Measurements from ENCODE around the gene NIT1. TPM values are rescaled to one million over a fixed set of nuclear protein-coding genes. Genes with fewer than 3 reads are reported as not detected.

NIT1 gene
- total and polyA plus RNA-seq, 2 of the 8 experiments (the other 6 are each of a cell fraction or from before 2014, with no cell fraction given): 33.0 to 40.4 TPM

- FAIRE-seq: no peak
- H3K27ac ChIP-seq (ENCODE audit: low read depth, low read length): no peak overlapping the region
- H3K79me1 ChIP-seq (ENCODE audit: low read depth, low read length): no peaks in the 10 kb centered on the region
- no peak overlapping the region for H4K8ac ChIP-seq (ENCODE audit: extremely low read depth, insufficient read depth, low read length)
- no peak overlapping the region for H2BK20ac ChIP-seq (ENCODE audit: low read length)
- no peak overlapping the region for H2AFZ ChIP-seq (ENCODE audit: low read length)
- H2BK15ac ChIP-seq (ENCODE audit: low read length): 0 out of 2 replicates have a peak overlapping the region, but pooled peaks have one; percentile 31
- no peak overlapping the region for H3K56ac ChIP-seq (replicated peaks; ENCODE audit: insufficient read length, low read depth, low read length)
- no peak for DNase-seq (ENCODE audit: low read depth in 1 of 2, low spot score in 2 of 2)
- ChIA-PET CTCF (ENCODE audit: partially characterized antibody) (interaction anchor here (1.2 to 11.9 kb wide), 4 partner anchors 8 to 49 kb away, joined by 3 to 156 read pairs (median 49); partner anchors contain the start of genes ARHGAP30 and KLHDC9), POLR2A (ENCODE audit: partially characterized antibody) (interaction anchor here (1.6 kb wide), 1 partner anchor 43 kb away, joined by 5 read pairs; the partner anchor contains the start of gene DEDD)
- H2BK12ac ChIP-seq (ENCODE audit: low read depth, low read length): no peak overlapping the region
- H2BK120ac ChIP-seq (replicated peaks; ENCODE audit: low read depth, low read length): no peak overlapping the region
- no peak overlapping the region for H3K4me3 ChIP-seq (ENCODE audit: extremely low read depth in 1 of 4, insufficient read depth in 2 of 4, low read depth in 3 of 4, low read length in 4 of 4)
- no peak overlapping the region for H2BK5ac ChIP-seq (ENCODE audit: low read depth, low read length)
- no peak overlapping the region for H3K9ac ChIP-seq (replicated peaks in 1 of 4; ENCODE audit: extremely low read depth in 1 of 4, low read depth in 3 of 4, low read length in 3 of 4)
- 90% methylated on average over 5 of the region's 5 CpGs; no CpG with 5 or more reads in 1 of the 2 experiments for WGBS, 2 experiments (ENCODE audit: extremely low coverage in 1 of 2, insufficient coverage in 1 of 2, insufficient read length in 1 of 2, insufficient replicate concordance in 2 of 2, low coverage in 1 of 2, low lambda C conversion rate in 2 of 2, missing lambda C conversion rate in 1 of 2)
- no peak overlapping the region for H3K23ac ChIP-seq (ENCODE audit: insufficient read length)
- H3K27me3 ChIP-seq (replicated peaks in 1 of 4; ENCODE audit: control insufficient read depth in 3 of 4, extremely low read depth in 1 of 4, insufficient read depth in 3 of 4, low read length in 3 of 4): no peaks in the 10 kb centered on the region
- no peaks in the 10 kb centered on the region for H3K9me3 ChIP-seq (ENCODE audit: insufficient read depth in 2 of 2, low read depth in 1 of 2, low read length in 1 of 2)
- H4K5ac ChIP-seq (ENCODE audit: insufficient read length, low read depth, low read length): no peak overlapping the region
- no peak overlapping the region for H3K18ac ChIP-seq (ENCODE audit: extremely low read depth, low read length)
- H3K4me2 ChIP-seq (ENCODE audit: insufficient read depth in 1 of 2, low read depth in 2 of 2, low read length in 2 of 2): no peak overlapping the region
- H3K36me3 ChIP-seq (ENCODE audit: control insufficient read depth in 2 of 4, insufficient read depth in 4 of 4, low read length in 3 of 4): no peaks in the 10 kb centered on the region
- peaks cover 2% of the 10 kb centered on the region; the same call in 1 of the 2 replicates for H3K23me2 ChIP-seq (ENCODE audit: low read depth, low read length)
- H3K4ac ChIP-seq (replicated peaks; ENCODE audit: insufficient read length, low read depth, low read length): no peak overlapping the region
- H4K91ac ChIP-seq (replicated peaks; ENCODE audit: insufficient read length, low read length): no peak overlapping the region
- H3K4me1 ChIP-seq (replicated peaks in 1 of 4; ENCODE audit: control insufficient read depth in 3 of 4, insufficient read depth in 4 of 4, low read length in 3 of 4): peaks cover 0 to 6% (median 0%) of the 10 kb centered on the region in 4 experiments; a peak in 3 of 7 replicates
- H4K20me1 ChIP-seq (replicated peaks in 1 of 2; ENCODE audit: control insufficient read depth in 1 of 2, insufficient read depth in 2 of 2, low read length in 2 of 2): no peaks in the 10 kb centered on the region
- H3K79me2 ChIP-seq (ENCODE audit: control insufficient read depth in 1 of 2, insufficient read depth in 2 of 2, low read length in 2 of 2): no peaks in the 10 kb centered on the region
- TF ChIP-seq KDM4A (IDR thresholded peaks at IDR 0.05; ENCODE audit: low read depth, low read length, severe bottlenecking): no peak
- TF ChIP-seq CBX8 (IDR thresholded peaks at IDR 0.05; ENCODE audit: borderline replicate concordance, low read depth, low read length): no peak
- no peak for TF ChIP-seq YY1 (IDR thresholded peaks at IDR 0.05; ENCODE audit: low read depth, low read length)
- no peak for TF ChIP-seq SP1 (IDR thresholded peaks at IDR 0.05; ENCODE audit: low read depth, low read length)
- TF ChIP-seq MAFK (IDR thresholded peaks at IDR 0.05; ENCODE audit: low read depth, low read length): no peak
- no peak for TF ChIP-seq CREB1 (IDR thresholded peaks at IDR 0.05)
- TF ChIP-seq KDM1A (IDR thresholded peaks at IDR 0.05; ENCODE audit: borderline replicate concordance, low read length): no peak
- TF ChIP-seq, protein P1, sequence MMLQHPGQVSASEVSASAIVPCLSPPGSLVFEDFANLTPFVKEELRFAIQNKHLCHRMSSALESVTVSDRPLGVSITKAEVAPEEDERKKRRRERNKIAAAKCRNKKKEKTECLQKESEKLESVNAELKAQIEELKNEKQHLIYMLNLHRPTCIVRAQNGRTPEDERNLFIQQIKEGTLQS (IDR thresholded peaks at IDR 0.05; ENCODE audit: insufficient read depth, low read depth, low read length): no peak
- no peak for TF ChIP-seq SIRT6 (IDR thresholded peaks at IDR 0.05; ENCODE audit: low read length)
- TF ChIP-seq, protein P2, sequence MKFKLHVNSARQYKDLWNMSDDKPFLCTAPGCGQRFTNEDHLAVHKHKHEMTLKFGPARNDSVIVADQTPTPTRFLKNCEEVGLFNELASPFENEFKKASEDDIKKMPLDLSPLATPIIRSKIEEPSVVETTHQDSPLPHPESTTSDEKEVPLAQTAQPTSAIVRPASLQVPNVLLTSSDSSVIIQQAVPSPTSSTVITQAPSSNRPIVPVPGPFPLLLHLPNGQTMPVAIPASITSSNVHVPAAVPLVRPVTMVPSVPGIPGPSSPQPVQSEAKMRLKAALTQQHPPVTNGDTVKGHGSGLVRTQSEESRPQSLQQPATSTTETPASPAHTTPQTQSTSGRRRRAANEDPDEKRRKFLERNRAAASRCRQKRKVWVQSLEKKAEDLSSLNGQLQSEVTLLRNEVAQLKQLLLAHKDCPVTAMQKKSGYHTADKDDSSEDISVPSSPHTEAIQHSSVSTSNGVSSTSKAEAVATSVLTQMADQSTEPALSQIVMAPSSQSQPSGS (IDR thresholded peaks at IDR 0.05; ENCODE audit: low read length): no peak
- no peak for TF ChIP-seq RBBP5 (IDR thresholded peaks at IDR 0.05; ENCODE audit: borderline replicate concordance, low read depth, low read length)
- TF ChIP-seq BCL11A (IDR thresholded peaks at IDR 0.05; ENCODE audit: low read depth in 2 of 2, low read length in 2 of 2): no peak
- H2AK5ac ChIP-seq (ENCODE audit: low read depth, low read length): no peak overlapping the region
- H3K14ac ChIP-seq (ENCODE audit: insufficient read length): no peak overlapping the region
Measured at GRCh38 chr1:161089938-161090337, 28.0 kb upstream of the NIT1 start.

Data from H1 (cell line).